Sigmoid colon (tissue), 7 donors: ENCODE measurements around the gene TBC1D22A. TPM values are rescaled to one million over a fixed set of nuclear protein-coding genes. Genes with fewer than 3 reads are reported as not detected.

ENCODE experiments used
- DNase-seq: peaks from one replicate; pipeline ENCODE4 v3.0.0-alpha.2; 2019
- H3K27ac ChIP-seq, 4 donors: fragments of 200-600 bp; sonication (generic); one replicate each; pipeline ENCODE4 v1.5.1; 2016 to 2019; ENCODE audit warnings: mild to moderate bottlenecking in 1 of 4
- H3K27me3 ChIP-seq, 3 donors: fragments of 200-600 bp; sonication (generic); one replicate each; pipeline ENCODE4 v1.5.1; 2019; ENCODE audit warnings: mild to moderate bottlenecking in 1 of 3
- H3K36me3 ChIP-seq, 4 donors: fragments of 200-600 bp; sonication (generic); one replicate each; pipeline ENCODE4 v1.5.1; 2016 to 2019
- H3K4me1 ChIP-seq, 4 donors: fragments of 200-600 bp; sonication (generic); one replicate each; pipeline ENCODE4 v1.5.1; 2017 to 2019
- H3K4me3 ChIP-seq, 4 donors: fragments of 200-600 bp; sonication (generic); one replicate each; pipeline ENCODE4 v1.5.1; 2017 to 2019; ENCODE audit warnings: mild to moderate bottlenecking in 2 of 4, moderate library complexity in 1 of 4
- H3K9me3 ChIP-seq, 4 donors: fragments of 200-600 bp in 3 of 4; sonication (generic) in 3 of 4; one replicate each; pipeline versions ENCODE4 v1.5.1 to v1.6.1; 2013 to 2019
- CTCF ChIP-seq, 4 experiments: fragments of 450-650 bp in 3 of 4; fragments of 200-600 bp in 1 of 4; IDR thresholded peaks; one replicate each; pipeline ENCODE4 v1.5.1; 2016 to 2019; ENCODE audit warnings: antibody characterized with exemption in 4 of 4, mild to moderate bottlenecking in 3 of 4, moderate library complexity in 2 of 4
- EP300 ChIP-seq, 4 donors: sonication (generic); formaldehyde crosslinking; IDR thresholded peaks; one replicate each; pipeline ENCODE4 v1.6.1; 2017; ENCODE audit warnings: antibody characterized with exemption in 4 of 4
- POLR2A ChIP-seq, 2 donors: fragments of 450-650 bp; IDR thresholded peaks; one replicate each; pipeline ENCODE4 v1.6.1; 2016; ENCODE audit warnings: antibody characterized with exemption in 2 of 2, mild to moderate bottlenecking in 2 of 2, moderate library complexity in 2 of 2
- POLR2AphosphoS5 ChIP-seq, 4 donors: sonication (generic); formaldehyde crosslinking; IDR thresholded peaks; one replicate each; pipeline ENCODE4 v1.6.1; 2017; ENCODE audit warnings: antibody characterized with exemption in 4 of 4
- WGBS, 2 donors: extraction: QIAGEN DNeasy Blood & Tissue Kit; methylation state at CpG; one replicate each; pipeline ENCODE4 v1.1.7; 2013; 5-methylcytosine and 5-hydroxymethylcytosine counted together
- intact Hi-C: fragments of 100-400 bp; cut with DNase I; formaldehyde crosslinking; loops from one replicate; pipeline ENCODE4 v1.15.1; 2023
- polyA plus RNA-seq, 3 donors: library from polyadenylated mRNA; stranded (reverse); fragments of 200-250 nt; gene quantifications; one replicate each; pipeline ENCODE4 v1.2.3, GENCODE V29; 2013
- total RNA-seq, 4 donors: library from RNA; depleted of rRNA; stranded (reverse); fragments of >200 nt; gene quantifications; one replicate each; pipeline ENCODE4 v1.1.0, GENCODE V29; 2016
- donor health status: healthy with polysubstance abuse.
- donor health status: Bipolar disorder and iron deficiency.
- donor health status: healthy.

Gene TBC1D22A
- total and polyA plus RNA-seq, 7 donors: 13.6 to 34.6 (median 14.3) TPM

GRCh38 chr22:47173535-47174021 is 411.1 kb downstream of the TBC1D22A start:
- Histone ChIP-seq H3K27me3 (no peaks in the 10 kb centered on the region), H3K27ac (no peak overlapping the region), H3K9me3 (no peaks in the 10 kb centered on the region), H3K4me1 (no peaks in the 10 kb centered on the region), H3K36me3 (no peaks in the 10 kb centered on the region), H3K4me3 (no peak overlapping the region)
- 83 to 89% methylated on average over 17 of the region's 17 CpGs for WGBS, 2 donors
- intact Hi-C loops: no loop called here
- DNase-seq: peak; percentile 48
- TF ChIP-seq CTCF (IDR thresholded peaks at IDR 0.05): no peak
- TF ChIP-seq POLR2AphosphoS5 (IDR thresholded peaks at IDR 0.05): no peak
- no peak for TF ChIP-seq POLR2A (IDR thresholded peaks at IDR 0.05)
- TF ChIP-seq EP300 (IDR thresholded peaks at IDR 0.05): no peak

GRCh38 chr22:47174096-47174495 is 411.6 kb downstream of the TBC1D22A start:
- Histone ChIP-seq H3K4me1 (no peaks in the 10 kb centered on the region), H3K9me3 (no peaks in the 10 kb centered on the region), H3K36me3 (no peaks in the 10 kb centered on the region), H3K4me3 (no peak overlapping the region), H3K27ac (no peak overlapping the region), H3K27me3 (no peaks in the 10 kb centered on the region)
- WGBS, 2 donors: 94 to 97% methylated on average over 21 of the region's 21 CpGs
- peak; percentile 53 for DNase-seq
- TF ChIP-seq CTCF (IDR thresholded peaks at IDR 0.05) (no peak), EP300 (IDR thresholded peaks at IDR 0.05) (no peak), POLR2AphosphoS5 (IDR thresholded peaks at IDR 0.05) (no peak), POLR2A (IDR thresholded peaks at IDR 0.05) (no peak)
- intact Hi-C loops: no loop called here

GRCh38 chr22:47174671-47175112 is 412.2 kb downstream of the TBC1D22A start:
- H3K27ac ChIP-seq: no peak overlapping the region
- no peaks in the 10 kb centered on the region for H3K4me1 ChIP-seq
- peak; percentile 58 for DNase-seq
- no peaks in the 10 kb centered on the region for H3K36me3 ChIP-seq
- TF ChIP-seq POLR2A (IDR thresholded peaks at IDR 0.05): no peak
- TF ChIP-seq CTCF (IDR thresholded peaks at IDR 0.05): no peak
- no peak for TF ChIP-seq EP300 (IDR thresholded peaks at IDR 0.05)
- no peak for TF ChIP-seq POLR2AphosphoS5 (IDR thresholded peaks at IDR 0.05)
- WGBS, 2 donors: 88 to 90% methylated on average over 14 of the region's 14 CpGs
- no peak overlapping the region for H3K4me3 ChIP-seq
- H3K9me3 ChIP-seq: no peaks in the 10 kb centered on the region
- no peaks in the 10 kb centered on the region for H3K27me3 ChIP-seq
- intact Hi-C loops: no loop called here

GRCh38 chr22:47175151-47176025 is 412.9 kb downstream of the TBC1D22A start:
- no peak overlapping the region for H3K4me3 ChIP-seq
- H3K27me3 ChIP-seq: no peaks in the 10 kb centered on the region
- 82 to 86% methylated on average over 38 of the region's 38 CpGs for WGBS, 2 donors
- no peaks in the 10 kb centered on the region for H3K9me3 ChIP-seq
- no peaks in the 10 kb centered on the region for H3K36me3 ChIP-seq
- peak; percentile 81 for DNase-seq
- intact Hi-C loops: no loop called here
- H3K27ac ChIP-seq: peak overlapping the region in 1 of 4 donors; percentile 23
- TF ChIP-seq POLR2A (IDR thresholded peaks at IDR 0.05) (no peak), POLR2AphosphoS5 (IDR thresholded peaks at IDR 0.05) (peak in 1 of 4 donors; percentile 39)
- no peaks in the 10 kb centered on the region for H3K4me1 ChIP-seq

- intact Hi-C loops: no loop called here
- TF ChIP-seq CTCF (IDR thresholded peaks at IDR 0.05): no peak
- TF ChIP-seq POLR2AphosphoS5 (IDR thresholded peaks at IDR 0.05): no peak
- no peak for TF ChIP-seq POLR2A (IDR thresholded peaks at IDR 0.05)
- TF ChIP-seq EP300 (IDR thresholded peaks at IDR 0.05): no peak
- WGBS, 2 donors: 43 to 83% methylated on average over 9 of the region's 9 CpGs
- Histone ChIP-seq H3K27ac (no peak overlapping the region), H3K4me1 (no peaks in the 10 kb centered on the region), H3K9me3 (no peaks in the 10 kb centered on the region), H3K27me3 (no peaks in the 10 kb centered on the region), H3K4me3 (no peak overlapping the region), H3K36me3 (no peaks in the 10 kb centered on the region)
- no peak for DNase-seq
Observed at GRCh38 chr22:47176026-47176389, 413.6 kb downstream of the TBC1D22A start.
